Spleen (tissue), 11 donors: ENCODE data around the gene ETV6. TPM values are rescaled to one million over a fixed set of nuclear protein-coding genes. Genes with fewer than 3 reads are reported as not detected.
A peak's percentile ranks its signal among the peaks of the same experiment; 100 is the strongest.

ENCODE experiments used
- DNase-seq: peaks from one replicate; pipeline ENCODE4 v3.0.0-alpha.2; 2020
- H3K27ac ChIP-seq, 8 donors: fragments of 200-600 bp; sonication (generic) in 7 of 8; 1 replicate in 4 of 8; 2 replicates in 4 of 8; pipeline versions ENCODE4 v1.5.0 to v1.8.0; 2016 to 2021; ENCODE audit warnings: inconsistent platforms in 4 of 8, mild to moderate bottlenecking in 4 of 8, moderate library complexity in 1 of 8
- H3K27me3 ChIP-seq, 7 donors: fragments of 200-600 bp; sonication (generic) in 6 of 7; replicated peaks in 1 of 7; 1 replicate in 4 of 7; 2 replicates in 3 of 7; pipeline versions ENCODE4 v1.5.0 to v1.8.0; 2016 to 2021; ENCODE audit warnings: inconsistent platforms in 3 of 7, mild to moderate bottlenecking in 1 of 7
- H3K36me3 ChIP-seq, 6 donors: fragments of 200-600 bp; sonication (generic) in 5 of 6; 1 replicate in 4 of 6; 2 replicates in 2 of 6; pipeline versions ENCODE4 v1.5.0 to v1.8.0; 2016 to 2021; ENCODE audit warnings: inconsistent platforms in 2 of 6
- H3K4me1 ChIP-seq, 6 donors: fragments of 200-600 bp; sonication (generic) in 5 of 6; 1 replicate in 3 of 6; 2 replicates in 3 of 6; pipeline versions ENCODE4 v1.5.0 to v1.8.0; 2016 to 2021; ENCODE audit warnings: inconsistent platforms in 3 of 6
- H3K4me3 ChIP-seq, 8 donors: fragments of 200-600 bp; sonication (generic) in 7 of 8; 1 replicate in 4 of 8; 2 replicates in 4 of 8; pipeline versions ENCODE4 v1.5.0 to v1.8.0; 2016 to 2021; ENCODE audit warnings: inconsistent platforms in 4 of 8, mild to moderate bottlenecking in 4 of 8, moderate library complexity in 2 of 8
- H3K9me3 ChIP-seq, 8 donors: fragments of 200-600 bp; sonication (generic) in 7 of 8; 1 replicate in 4 of 8; 2 replicates in 4 of 8; pipeline versions ENCODE4 v1.5.0 to v1.8.0; 2016 to 2021; ENCODE audit warnings: inconsistent platforms in 4 of 8
- POLR2A ChIP-seq, 3 donors: fragments of 450-650 bp; IDR thresholded peaks; one replicate each; pipeline ENCODE4 v1.5.1; 2017; ENCODE audit warnings: antibody characterized with exemption in 3 of 3, mild to moderate bottlenecking in 1 of 3
- POLR2AphosphoS5 ChIP-seq, 3 donors: sonication (generic); formaldehyde crosslinking; IDR thresholded peaks; one replicate each; pipeline ENCODE4 v1.5.1; 2017; ENCODE audit warnings: antibody characterized with exemption in 3 of 3
- WGBS, 5 donors: extraction: QIAGEN DNeasy Blood & Tissue Kit in 3 of 5; methylation state at CpG; one replicate each; pipeline versions ENCODE4 v1.1.5 to v1.1.7; 2013 to 2018; 5-methylcytosine and 5-hydroxymethylcytosine counted together
- intact Hi-C: fragments of 100-400 bp; cut with DNase I; formaldehyde crosslinking; loops from one replicate; pipeline ENCODE4 v1.15.0; 2023; ENCODE audit warnings: low total_unique reads
- polyA plus RNA-seq, 3 donors: library from polyadenylated mRNA; stranded (reverse); fragments of 200-250 nt; gene quantifications; one replicate each; pipeline ENCODE4 v1.2.1, GENCODE V29; 2013
- total RNA-seq, 7 donors: library from RNA; depleted of rRNA in 3 of 7; stranded (reverse); fragments of >200 nt in 3 of 7; fragmentation: NEBNext Ultra II Directional in 4 of 7; extraction: Animal tissue kit (Norgen Biotek cat#: 25700) in 4 of 7; gene quantifications; one replicate each; pipeline versions ENCODE4 v1.1.0 to v1.2.1, GENCODE V29; 2016 to 2021
- TF ChIP-seq, protein P1 (sequence below), 11 experiments: fragments of 200-600 bp in 7 of 11; fragments of 450-650 bp in 4 of 11; sonication (generic) in 4 of 11; IDR thresholded peaks in 8 of 11; conservative IDR thresholded peaks in 3 of 11; 1 replicate in 7 of 11; 2 replicates in 4 of 11; pipeline versions ENCODE4 v1.4.0 to v1.8.0; 2016 to 2021; ENCODE audit warnings: antibody characterized with exemption in 11 of 11, inconsistent platforms in 4 of 11, mild to moderate bottlenecking in 1 of 11
- donor health status: healthy with polysubstance abuse.
- donor health status: DM: no; HTN: no; CAD: no; lungs with moderate emphysema.
- donor health status: DM: no; HTN: no; CAD: no.
- donor health status: Bipolar disorder and iron deficiency.
- donor health status: healthy.
- donor health status: DM: no; HTN: no; CAD: no.
- donor health status: DM: yes; HTN: yes; CAD: no.

The ETV6 gene
- total and polyA plus RNA-seq, 10 donors, result 7.2 to 116 (median 57.8) TPM

DNA sequence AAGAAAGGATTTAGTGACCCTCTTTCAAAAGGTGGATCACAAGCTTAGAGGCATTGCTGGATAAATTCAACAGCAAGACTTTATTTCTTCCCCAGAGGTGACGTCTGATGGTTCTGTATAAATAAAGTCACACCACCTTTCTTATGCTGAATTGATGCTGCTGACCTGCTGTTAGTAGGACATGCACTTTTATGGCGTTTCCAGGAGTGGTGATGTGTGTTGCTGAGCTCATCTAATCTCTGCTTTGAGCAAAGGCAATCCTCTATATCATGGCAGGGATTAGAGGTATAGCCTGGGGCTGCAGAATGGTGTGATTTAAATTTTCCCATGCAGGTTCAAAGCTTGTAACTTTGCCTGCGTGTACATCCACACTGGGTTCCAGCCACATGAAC is 94.9 kb downstream of the ETV6 start:
- Histone ChIP-seq H3K4me3 (no peak overlapping the region), H3K36me3 (no peaks in the 10 kb centered on the region), H3K27ac (peak overlapping the region in 1 of 8 donors; percentile 85), H3K4me1 (peaks cover 25 to 100% (median 83%) of the 10 kb centered on the region in 6 donors), H3K9me3 (no peaks in the 10 kb centered on the region), H3K27me3 (no peaks in the 10 kb centered on the region)
- DNase-seq, result no peak
- TF ChIP-seq, protein P1, sequence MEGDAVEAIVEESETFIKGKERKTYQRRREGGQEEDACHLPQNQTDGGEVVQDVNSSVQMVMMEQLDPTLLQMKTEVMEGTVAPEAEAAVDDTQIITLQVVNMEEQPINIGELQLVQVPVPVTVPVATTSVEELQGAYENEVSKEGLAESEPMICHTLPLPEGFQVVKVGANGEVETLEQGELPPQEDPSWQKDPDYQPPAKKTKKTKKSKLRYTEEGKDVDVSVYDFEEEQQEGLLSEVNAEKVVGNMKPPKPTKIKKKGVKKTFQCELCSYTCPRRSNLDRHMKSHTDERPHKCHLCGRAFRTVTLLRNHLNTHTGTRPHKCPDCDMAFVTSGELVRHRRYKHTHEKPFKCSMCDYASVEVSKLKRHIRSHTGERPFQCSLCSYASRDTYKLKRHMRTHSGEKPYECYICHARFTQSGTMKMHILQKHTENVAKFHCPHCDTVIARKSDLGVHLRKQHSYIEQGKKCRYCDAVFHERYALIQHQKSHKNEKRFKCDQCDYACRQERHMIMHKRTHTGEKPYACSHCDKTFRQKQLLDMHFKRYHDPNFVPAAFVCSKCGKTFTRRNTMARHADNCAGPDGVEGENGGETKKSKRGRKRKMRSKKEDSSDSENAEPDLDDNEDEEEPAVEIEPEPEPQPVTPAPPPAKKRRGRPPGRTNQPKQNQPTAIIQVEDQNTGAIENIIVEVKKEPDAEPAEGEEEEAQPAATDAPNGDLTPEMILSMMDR (IDR thresholded peaks at IDR 0.05 in 8 of 11, conservative IDR thresholded peaks at IDR 0.05 in 3 of 11), result no peak
- TF ChIP-seq POLR2A (IDR thresholded peaks at IDR 0.05) (no peak), POLR2AphosphoS5 (IDR thresholded peaks at IDR 0.05) (no peak)
- 74 to 96% (median 83%) methylated on average over 3 of the region's 3 CpGs for WGBS, 5 donors
- intact Hi-C loops, result no loop called here

DNA sequence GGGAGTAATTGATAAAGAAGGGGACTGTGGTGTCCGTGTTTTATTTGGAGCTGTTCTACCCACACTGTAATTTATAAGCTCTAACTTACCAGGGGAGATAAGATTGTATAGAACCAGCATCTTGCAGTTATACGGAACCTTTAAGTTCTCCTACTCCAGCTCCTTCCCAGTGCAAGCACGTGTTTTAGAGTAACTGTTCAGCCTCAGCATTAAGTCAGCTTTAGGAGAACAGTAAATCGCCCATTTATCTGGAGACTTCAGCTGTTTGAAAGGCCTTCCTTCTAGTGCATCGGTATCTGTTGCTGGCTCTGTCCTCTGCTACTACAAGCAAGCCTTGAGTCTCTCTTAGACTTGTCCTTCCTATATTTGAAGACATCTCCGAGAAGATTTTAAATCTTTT is 95.6 kb downstream of the ETV6 start:
- 59 to 83% (median 75%) methylated on average over 6 of the region's 6 CpGs for WGBS, 5 donors
- Histone ChIP-seq H3K4me3 (no peak overlapping the region), H3K27me3 (no peaks in the 10 kb centered on the region), H3K27ac (peak overlapping the region in 5 of 8 donors; percentile 24 to 85 (median 80)), H3K9me3 (no peaks in the 10 kb centered on the region), H3K4me1 (peaks cover 28 to 100% (median 87%) of the 10 kb centered on the region in 6 donors), H3K36me3 (no peaks in the 10 kb centered on the region)
- TF ChIP-seq POLR2AphosphoS5 (IDR thresholded peaks at IDR 0.05) (no peak), POLR2A (IDR thresholded peaks at IDR 0.05) (no peak)
- TF ChIP-seq, protein P1 (IDR thresholded peaks at IDR 0.05 in 8 of 11, conservative IDR thresholded peaks at IDR 0.05 in 3 of 11), result no peak
- no peak for DNase-seq
- intact Hi-C loops, result no loop called here

DNA sequence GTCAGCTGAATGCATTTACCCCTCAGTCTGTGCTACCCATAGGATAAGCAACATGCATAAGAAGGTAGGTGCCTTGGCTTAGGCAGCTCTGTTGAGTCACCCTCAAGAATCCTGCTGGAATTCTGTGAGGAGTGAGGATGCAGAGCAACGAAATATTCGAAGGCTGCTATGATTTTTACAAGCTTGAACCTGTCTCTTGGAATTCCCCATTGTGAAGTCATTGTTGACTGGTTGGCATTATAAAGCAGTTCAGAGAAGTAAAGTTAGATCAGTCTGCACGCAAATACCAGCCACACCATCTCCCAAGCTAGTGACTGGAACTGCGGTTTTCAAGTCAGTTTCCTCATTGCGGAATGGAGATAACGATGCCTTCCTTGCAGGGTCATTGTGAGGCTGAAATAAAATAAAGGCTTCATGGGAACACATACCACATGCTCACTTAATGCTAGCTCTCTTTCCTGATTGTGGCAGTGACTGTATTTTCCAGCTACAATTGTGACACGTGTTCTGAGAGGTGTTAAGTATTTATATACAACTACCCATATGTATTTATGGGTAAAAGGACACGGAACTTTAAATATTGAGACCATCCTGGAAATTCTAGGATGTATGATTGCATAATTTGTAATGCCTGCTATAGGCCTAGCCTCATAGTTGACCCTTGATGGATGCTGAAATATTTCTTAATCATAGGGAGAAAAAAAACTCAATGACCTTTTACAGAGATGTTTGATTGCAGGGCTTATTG is 96.7 kb downstream of the ETV6 start:
- 35 to 51% (median 40%) methylated on average over 8 of the region's 8 CpGs for WGBS, 5 donors

GRCh38 chr12:11746940-11747716 is 97.7 kb downstream of the ETV6 start:
- Histone ChIP-seq H3K36me3 (peaks cover 0 to under 1% (median 0%) of the 10 kb centered on the region in 6 donors), H3K4me1 (peaks cover 29 to 100% (median 87%) of the 10 kb centered on the region in 6 donors), H3K9me3 (no peaks in the 10 kb centered on the region), H3K27me3 (no peaks in the 10 kb centered on the region), H3K27ac (peak overlapping the region in 6 of 8 donors; percentile 17 to 85 (median 80)), H3K4me3 (no peak overlapping the region)
- DNase-seq, result no peak
- WGBS, 5 donors, result 81 to 88% (median 85%) methylated on average over 7 of the region's 7 CpGs
- TF ChIP-seq POLR2A (IDR thresholded peaks at IDR 0.05) (no peak), POLR2AphosphoS5 (IDR thresholded peaks at IDR 0.05) (no peak)
- TF ChIP-seq, protein P1 (IDR thresholded peaks at IDR 0.05 in 8 of 11, conservative IDR thresholded peaks at IDR 0.05 in 3 of 11), result no peak
- intact Hi-C loops, result no loop called here

More for the DNA sequence above, 96.7 kb downstream of the ETV6 start:
- H3K36me3 ChIP-seq, result no peaks in the 10 kb centered on the region
- H3K27me3 ChIP-seq, result no peaks in the 10 kb centered on the region
- no peak for DNase-seq
- TF ChIP-seq POLR2A (IDR thresholded peaks at IDR 0.05) (no peak), POLR2AphosphoS5 (IDR thresholded peaks at IDR 0.05) (peak in 1 of 3 donors; percentile 69)
- H3K4me1 ChIP-seq, result peaks cover 27 to 100% (median 85%) of the 10 kb centered on the region in 6 donors
- intact Hi-C loops, result no loop called here
- no peaks in the 10 kb centered on the region for H3K9me3 ChIP-seq
- H3K27ac ChIP-seq, result peak overlapping the region in 7 of 8 donors; percentile 24 to 85 (median 79)
- no peak overlapping the region for H3K4me3 ChIP-seq
